HL-60 (cell line): Measurements from ENCODE around the gene POLR2J. TPM values are rescaled to one million over a fixed set of nuclear protein-coding genes. Genes with fewer than 3 reads are reported as not detected.

Experiments
- DNase-seq, 2 experiments: peaks; one replicate each; pipeline ENCODE4 v3.0.0-alpha.2; 2010 to 2020; ENCODE audit warnings: low read depth in 1 of 2, low spot score in 1 of 2
- H3K27ac ChIP-seq: fragments of 250-450 bp; sonication (Bioruptor Pico); replicated peaks from 2 replicates; pipeline ENCODE4 v1.5.1; 2020; ENCODE audit warnings: mild to moderate bottlenecking, moderate library complexity
- H3K27me3 ChIP-seq: fragments of 250-450 bp; sonication (Bioruptor Pico); 2 replicates; pipeline ENCODE4 v1.5.1; 2021; ENCODE audit warnings: mild to moderate bottlenecking, moderate library complexity; ENCODE audit not compliant: insufficient read depth, poor library complexity, severe bottlenecking
- H3K4me3 ChIP-seq: replicated peaks from 2 replicates; pipeline ENCODE4 v1.5.1; 2011; ENCODE audit warnings: mild to moderate bottlenecking, control low read depth, low read length; ENCODE audit not compliant: insufficient read depth
- GABPA ChIP-seq: IDR thresholded peaks from 2 replicates; pipeline ENCODE4 v1.6.1; 2012; ENCODE audit warnings: low read depth
- POLR2AphosphoS5 ChIP-seq: IDR thresholded peaks from 2 replicates; pipeline ENCODE4 v1.6.1; 2012; ENCODE audit warnings: low read depth
- SPI1 ChIP-seq: IDR thresholded peaks from 2 replicates; pipeline ENCODE4 v1.6.1; 2012; ENCODE audit warnings: low read depth, mild to moderate bottlenecking, borderline replicate concordance
- microRNA-seq: library from miRNA; unstranded; fragments of <30 nt; microRNA quantifications from one replicate; pipeline ENCODE4, GENCODE V29; 2018
- TF ChIP-seq, protein P1 (sequence below): IDR thresholded peaks from 2 replicates; pipeline ENCODE4 v1.6.1; 2012; ENCODE audit warnings: low read depth; ENCODE audit not compliant: insufficient replicate concordance
- TF ChIP-seq, protein P2 (sequence below): IDR thresholded peaks from one replicate; pipeline ENCODE4 v1.5.1; 2011; ENCODE audit warnings: low read length, control low read depth, inconsistent platforms; ENCODE audit not compliant: insufficient read depth

Gene POLR2J

DNA sequence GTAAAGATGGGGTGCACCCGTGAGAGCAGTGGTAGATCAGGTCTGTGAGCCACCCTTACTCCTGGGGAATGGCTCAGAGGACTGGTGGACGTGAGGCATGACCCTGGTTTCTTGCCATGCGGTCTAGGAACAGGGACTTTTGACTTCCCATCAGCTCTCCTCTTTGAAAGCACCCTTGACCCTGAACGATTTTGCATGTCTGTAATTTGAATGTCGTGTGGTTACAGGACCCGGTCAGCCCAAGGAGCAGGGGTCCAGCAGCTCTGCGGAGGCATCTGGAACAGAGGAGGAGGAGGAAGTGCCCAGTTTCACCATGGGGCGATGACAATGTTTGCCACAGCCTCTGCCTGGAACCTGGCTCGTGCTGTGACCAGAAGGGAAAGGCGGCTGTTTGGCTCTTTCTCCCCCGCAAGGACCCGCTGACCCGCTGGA is 53.9 kb downstream of the POLR2J start:
- TF ChIP-seq, protein P1, sequence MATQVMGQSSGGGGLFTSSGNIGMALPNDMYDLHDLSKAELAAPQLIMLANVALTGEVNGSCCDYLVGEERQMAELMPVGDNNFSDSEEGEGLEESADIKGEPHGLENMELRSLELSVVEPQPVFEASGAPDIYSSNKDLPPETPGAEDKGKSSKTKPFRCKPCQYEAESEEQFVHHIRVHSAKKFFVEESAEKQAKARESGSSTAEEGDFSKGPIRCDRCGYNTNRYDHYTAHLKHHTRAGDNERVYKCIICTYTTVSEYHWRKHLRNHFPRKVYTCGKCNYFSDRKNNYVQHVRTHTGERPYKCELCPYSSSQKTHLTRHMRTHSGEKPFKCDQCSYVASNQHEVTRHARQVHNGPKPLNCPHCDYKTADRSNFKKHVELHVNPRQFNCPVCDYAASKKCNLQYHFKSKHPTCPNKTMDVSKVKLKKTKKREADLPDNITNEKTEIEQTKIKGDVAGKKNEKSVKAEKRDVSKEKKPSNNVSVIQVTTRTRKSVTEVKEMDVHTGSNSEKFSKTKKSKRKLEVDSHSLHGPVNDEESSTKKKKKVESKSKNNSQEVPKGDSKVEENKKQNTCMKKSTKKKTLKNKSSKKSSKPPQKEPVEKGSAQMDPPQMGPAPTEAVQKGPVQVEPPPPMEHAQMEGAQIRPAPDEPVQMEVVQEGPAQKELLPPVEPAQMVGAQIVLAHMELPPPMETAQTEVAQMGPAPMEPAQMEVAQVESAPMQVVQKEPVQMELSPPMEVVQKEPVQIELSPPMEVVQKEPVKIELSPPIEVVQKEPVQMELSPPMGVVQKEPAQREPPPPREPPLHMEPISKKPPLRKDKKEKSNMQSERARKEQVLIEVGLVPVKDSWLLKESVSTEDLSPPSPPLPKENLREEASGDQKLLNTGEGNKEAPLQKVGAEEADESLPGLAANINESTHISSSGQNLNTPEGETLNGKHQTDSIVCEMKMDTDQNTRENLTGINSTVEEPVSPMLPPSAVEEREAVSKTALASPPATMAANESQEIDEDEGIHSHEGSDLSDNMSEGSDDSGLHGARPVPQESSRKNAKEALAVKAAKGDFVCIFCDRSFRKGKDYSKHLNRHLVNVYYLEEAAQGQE, result no peak
- TF ChIP-seq GABPA (no peak), SPI1 (peak; percentile 85)
- Histone ChIP-seq H3K27ac (peak overlapping the region; percentile 95), H3K27me3 (no peaks in the 10 kb centered on the region), H3K4me3 (no peak overlapping the region)
- peak in 1 of 2 experiments; percentile 75 for DNase-seq

DNA sequence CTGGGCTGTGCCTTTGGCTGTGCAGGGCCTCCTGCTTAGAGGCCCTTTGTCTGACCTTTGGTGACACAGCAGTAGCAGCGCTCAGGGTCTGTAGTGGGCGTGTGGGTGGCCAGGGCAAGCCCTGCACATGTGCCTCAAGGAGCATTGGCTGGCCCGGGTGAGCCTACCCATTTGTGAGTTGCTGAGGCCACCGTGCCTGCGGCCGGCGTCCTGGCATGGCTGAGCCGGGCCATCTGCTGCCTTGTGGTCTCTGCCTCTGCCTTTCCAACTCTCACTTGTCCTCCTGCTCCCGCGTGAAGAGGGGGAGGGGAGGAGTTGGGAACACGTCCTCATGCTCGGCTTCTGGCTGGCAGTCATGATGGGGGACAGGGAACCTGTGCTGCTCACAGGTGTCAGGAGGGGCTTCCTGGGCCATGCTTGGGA is 54.6 kb downstream of the POLR2J start:
- no peak overlapping the region for H3K4me3 ChIP-seq
- DNase-seq, result peak in 1 of 2 experiments; percentile 61
- H3K27ac ChIP-seq, result peak overlapping the region; percentile 95
- TF ChIP-seq, protein P1, result no peak
- TF ChIP-seq POLR2AphosphoS5 (no peak), GABPA (no peak), SPI1 (no peak)
- TF ChIP-seq, protein P2, sequence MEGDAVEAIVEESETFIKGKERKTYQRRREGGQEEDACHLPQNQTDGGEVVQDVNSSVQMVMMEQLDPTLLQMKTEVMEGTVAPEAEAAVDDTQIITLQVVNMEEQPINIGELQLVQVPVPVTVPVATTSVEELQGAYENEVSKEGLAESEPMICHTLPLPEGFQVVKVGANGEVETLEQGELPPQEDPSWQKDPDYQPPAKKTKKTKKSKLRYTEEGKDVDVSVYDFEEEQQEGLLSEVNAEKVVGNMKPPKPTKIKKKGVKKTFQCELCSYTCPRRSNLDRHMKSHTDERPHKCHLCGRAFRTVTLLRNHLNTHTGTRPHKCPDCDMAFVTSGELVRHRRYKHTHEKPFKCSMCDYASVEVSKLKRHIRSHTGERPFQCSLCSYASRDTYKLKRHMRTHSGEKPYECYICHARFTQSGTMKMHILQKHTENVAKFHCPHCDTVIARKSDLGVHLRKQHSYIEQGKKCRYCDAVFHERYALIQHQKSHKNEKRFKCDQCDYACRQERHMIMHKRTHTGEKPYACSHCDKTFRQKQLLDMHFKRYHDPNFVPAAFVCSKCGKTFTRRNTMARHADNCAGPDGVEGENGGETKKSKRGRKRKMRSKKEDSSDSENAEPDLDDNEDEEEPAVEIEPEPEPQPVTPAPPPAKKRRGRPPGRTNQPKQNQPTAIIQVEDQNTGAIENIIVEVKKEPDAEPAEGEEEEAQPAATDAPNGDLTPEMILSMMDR, result no peak
- no peaks in the 10 kb centered on the region for H3K27me3 ChIP-seq

Small RNA genes within 50 kb of the gene (microRNA-seq; reads per million reads assigned to microRNA genes)
- gene MIR4467 (not detected), gene MIR5090 (3.0 reads per million, percentile 3 among the genes with 10 or more reads in this experiment)
